KG1 (cell line): ENCODE results near the gene PDE4D.

ENCODE experiments used
- DNase-seq: peaks from one replicate; lab custom pipeline; 2025; lab: John Stamatoyannopoulos, UW

Gene PDE4D

DNA sequence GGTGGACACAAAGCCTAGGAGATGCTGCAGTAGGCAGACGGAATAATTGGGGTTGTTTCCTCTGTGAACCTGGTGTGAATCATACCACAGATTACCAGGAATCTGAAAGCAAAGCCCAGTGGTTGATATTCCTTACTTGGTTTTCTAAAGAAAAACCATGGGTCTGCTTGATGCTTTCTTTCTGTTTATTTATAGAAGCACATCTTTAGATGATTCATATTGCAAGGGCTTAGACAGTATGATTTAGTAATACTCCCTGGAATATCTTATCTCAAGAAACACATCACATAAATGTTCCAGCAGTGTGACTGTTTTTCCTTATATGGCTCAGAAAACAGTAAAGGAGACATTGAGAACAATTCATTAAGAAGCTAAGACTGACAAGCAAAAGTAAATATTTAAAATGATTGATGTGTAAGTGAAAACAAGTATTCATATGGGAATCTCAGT is 687.4 kb downstream of the PDE4D start:
- no peak for DNase-seq

GRCh38 chr5:59204114-59204897 is 689.2 kb downstream of the PDE4D start:
- DNase-seq = no peak

GRCh38 chr5:59199868-59200267 is 693.7 kb downstream of the PDE4D start:
- no peak for DNase-seq

DNA sequence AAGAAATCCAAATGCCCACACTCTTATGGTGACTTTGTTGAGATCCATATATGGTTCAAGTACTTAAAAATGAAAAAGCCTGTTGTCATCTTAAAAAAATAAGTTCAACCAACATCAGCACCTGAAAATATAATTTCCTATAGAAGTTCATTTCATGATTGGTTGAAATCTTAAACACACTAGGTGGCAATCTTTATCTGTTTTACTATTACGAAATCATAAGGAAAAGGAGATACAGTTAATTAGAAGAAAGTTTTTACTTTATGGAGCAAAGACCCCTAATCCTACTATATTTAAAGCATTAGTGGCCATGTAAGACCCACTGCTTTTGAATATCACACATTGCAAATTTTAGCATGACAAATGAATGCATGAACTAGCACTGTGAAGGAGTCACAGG is 694.7 kb downstream of the PDE4D start:
- no peak for DNase-seq

DNA sequence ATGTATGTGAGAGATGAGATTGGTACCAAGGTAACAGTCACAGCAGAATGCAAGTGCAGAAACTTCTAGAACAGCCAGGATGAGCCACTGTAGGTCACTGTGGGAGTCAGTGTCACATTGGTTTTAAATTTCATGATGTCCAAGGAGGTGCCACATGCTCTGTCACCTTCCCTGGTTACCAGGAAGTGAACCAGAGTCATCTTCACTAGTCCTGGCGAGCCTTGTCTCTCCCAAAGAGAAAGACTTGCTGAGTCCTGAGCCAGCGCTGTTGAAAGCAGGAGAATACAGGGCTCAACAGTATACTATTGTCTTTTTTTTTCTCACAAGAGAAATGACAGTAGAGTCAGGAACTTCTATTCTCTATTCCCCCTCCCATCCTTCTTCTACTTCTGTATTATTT is 695.2 kb downstream of the PDE4D start:
- DNase-seq = no peak

- no peak for DNase-seq
Measured at GRCh38 chr5:59197911-59198310, 695.6 kb downstream of the PDE4D start.

DNA sequence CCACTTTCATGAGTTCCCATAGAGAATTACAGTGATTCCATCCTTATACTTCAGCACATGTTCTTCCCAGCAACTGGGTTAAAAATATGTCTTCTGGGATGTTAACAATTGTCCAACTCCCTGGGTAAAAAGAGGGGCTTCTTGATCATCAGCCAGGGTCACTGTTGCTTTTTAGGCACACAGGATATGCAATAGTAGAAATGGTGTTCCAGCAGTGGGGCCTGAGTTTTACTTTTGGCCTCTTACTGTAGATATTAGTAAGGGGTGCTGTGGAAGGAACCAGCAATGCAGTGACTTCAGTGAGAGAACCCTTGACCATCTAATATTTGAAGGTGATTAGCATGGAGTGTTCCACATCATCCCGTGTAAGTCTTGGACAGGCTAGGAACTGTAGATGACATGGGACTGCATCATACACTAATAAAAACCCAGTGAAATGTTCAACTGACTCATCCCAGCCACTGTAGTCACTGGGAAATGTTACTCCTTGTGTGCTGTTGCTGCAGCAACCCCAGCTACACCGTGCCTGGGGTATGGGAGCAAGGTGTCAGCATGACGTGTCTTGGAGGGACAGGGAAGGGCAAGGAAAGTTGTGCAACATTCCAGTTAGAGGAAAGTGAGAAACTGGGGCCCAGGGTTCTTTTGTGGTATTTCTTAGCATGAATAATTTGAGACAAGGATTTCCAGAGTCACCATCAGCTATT is 699.8 kb downstream of the PDE4D start:
- no peak for DNase-seq

- DNase-seq = no peak
Measured at GRCh38 chr5:59190746-59191145, 702.8 kb downstream of the PDE4D start.

DNA sequence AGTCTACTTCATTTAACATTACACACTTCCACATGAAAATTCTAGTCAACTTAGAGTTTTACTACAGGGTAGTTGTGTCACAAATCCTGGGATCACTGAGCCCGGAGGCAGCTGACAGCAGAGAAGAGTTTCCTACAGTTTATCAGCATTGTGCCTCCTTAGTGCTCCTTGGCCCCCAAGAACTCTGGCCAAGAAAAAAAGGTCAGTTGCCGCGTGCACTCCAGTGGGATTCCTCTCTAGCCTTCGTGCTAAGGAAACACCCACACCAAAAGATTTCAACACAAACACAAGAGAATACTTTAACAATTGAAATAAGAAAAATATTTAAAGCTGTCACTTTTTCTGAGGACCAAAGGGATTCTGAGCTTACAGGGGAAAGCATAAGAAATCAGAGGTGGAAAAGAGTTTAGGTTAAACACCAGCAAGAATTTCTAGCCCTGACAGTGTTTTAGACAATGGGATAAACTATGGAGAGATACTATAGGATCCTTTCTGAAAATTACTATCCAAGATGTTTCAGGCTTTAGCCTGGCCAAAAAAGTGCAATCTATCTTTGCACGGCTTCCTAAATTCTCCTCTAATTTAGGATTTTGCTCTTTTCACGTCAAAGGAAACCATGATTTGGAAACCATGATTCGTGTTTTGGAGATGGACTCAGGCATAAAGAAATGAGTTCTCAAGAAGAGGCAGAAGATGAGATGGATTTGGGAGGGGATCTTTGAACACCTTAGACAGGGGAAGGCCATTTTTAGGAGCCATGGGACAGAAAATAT is 703.9 kb downstream of the PDE4D start:
- DNase-seq = no peak

- DNase-seq = peak; percentile 88
Measured at GRCh38 chr5:59188419-59189225, 704.9 kb downstream of the PDE4D start.

GRCh38 chr5:59187857-59188256 is 705.7 kb downstream of the PDE4D start:
- no peak for DNase-seq

- DNase-seq = no peak
Measured at GRCh38 chr5:59186623-59187022, 706.9 kb downstream of the PDE4D start.

- no peak for DNase-seq
Measured at GRCh38 chr5:59185757-59186385, 707.7 kb downstream of the PDE4D start.

DNA sequence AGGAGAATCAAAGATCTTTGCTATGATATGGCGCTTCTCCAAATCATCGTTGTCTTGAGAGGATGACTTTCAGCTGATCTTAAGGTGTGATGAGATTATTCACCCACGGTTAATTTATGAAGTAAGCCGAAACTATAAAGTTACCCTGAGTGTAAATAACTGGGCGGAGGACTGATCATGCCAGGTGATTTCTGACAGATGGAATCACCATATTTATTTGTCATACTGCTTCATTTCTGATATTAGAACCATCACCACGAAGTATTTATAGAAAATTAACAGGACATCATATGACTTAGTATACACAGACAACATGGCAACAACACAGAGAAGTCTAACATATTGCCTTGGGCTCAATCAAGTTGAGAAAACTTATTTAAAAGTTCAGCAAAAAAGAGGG is 708.8 kb downstream of the PDE4D start:
- no peak for DNase-seq

DNA sequence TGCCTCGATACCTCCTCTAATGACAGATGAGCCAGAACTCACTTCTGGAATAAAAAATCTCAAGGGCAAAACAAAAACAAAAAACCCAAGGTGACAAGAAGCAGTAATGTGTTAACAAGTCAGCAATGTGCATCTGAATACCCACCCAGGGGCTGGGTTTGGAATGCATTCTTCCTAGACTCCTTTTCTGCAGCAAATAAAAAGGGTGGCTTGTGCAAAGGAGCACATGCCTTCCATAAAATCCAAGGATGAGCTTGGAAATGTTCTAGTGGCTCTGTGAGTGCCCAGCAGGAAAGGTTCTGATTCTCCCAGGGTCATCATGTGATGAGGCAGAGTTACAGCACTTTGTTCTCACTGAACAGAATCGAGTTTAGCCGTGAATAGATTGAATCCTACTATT is 710.8 kb downstream of the PDE4D start:
- DNase-seq = no peak

GRCh38 chr5:59180515-59180914 is 713.0 kb downstream of the PDE4D start:
- no peak for DNase-seq

DNA sequence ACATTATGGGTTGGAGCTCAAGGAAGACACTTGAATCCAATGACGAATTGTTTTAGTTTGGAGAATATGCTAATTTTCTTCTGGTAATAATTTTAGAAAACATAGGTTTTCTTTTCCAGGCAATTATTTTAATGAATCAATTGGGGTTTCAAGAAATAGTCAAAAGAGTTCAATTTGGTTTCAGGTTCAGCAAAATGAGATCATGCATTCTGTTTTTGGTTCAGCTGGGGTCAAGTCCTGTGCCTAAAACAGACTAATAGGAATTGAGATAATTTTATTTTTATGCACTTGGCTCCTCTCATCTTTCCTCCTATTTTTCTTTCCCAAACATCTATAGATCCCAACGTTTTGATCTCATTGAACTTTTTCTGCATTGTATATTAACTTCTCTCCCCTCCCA is 713.8 kb downstream of the PDE4D start:
- no peak for DNase-seq

DNA sequence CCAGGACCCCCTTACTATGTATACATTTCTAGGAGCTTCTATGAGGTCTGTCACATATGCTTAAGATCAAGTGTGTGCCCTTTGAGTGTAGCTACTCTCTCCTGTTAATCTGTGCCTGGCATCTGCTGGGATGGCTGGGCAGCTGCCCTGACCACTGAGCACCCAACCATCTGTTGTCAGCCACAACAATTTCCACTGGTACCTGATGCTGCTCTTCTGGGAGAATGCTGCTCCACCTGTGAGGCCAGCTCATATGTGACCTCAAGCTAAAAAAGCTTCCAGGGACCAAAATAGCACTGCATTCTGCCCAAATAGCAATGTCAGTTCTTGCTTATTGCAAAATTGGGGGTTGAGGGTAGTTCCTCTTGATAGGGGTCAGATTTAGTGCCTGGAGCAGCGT is 715.0 kb downstream of the PDE4D start:
- DNase-seq = no peak

DNA sequence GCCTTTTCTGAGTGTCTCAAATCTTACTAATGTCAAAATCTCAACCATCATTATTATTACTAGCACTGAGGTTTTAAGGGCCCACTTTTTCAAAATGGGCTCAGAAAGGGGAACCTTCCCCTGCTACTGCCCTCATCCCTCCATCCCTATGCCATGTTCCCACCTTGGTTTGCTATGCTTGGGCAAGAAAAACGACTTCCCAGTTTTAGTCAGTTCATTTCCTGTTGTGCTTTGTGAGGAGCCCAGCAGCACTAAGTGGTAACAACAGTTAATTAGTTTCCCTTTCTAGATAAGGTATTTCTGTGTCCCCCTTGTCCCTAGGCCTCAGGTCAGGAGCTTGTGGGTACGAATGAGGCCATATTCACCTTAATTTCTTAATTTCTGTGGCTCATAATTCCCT is 715.5 kb downstream of the PDE4D start:
- DNase-seq = no peak

GRCh38 chr5:59177644-59178043 is 715.9 kb downstream of the PDE4D start:
- no peak for DNase-seq

DNA sequence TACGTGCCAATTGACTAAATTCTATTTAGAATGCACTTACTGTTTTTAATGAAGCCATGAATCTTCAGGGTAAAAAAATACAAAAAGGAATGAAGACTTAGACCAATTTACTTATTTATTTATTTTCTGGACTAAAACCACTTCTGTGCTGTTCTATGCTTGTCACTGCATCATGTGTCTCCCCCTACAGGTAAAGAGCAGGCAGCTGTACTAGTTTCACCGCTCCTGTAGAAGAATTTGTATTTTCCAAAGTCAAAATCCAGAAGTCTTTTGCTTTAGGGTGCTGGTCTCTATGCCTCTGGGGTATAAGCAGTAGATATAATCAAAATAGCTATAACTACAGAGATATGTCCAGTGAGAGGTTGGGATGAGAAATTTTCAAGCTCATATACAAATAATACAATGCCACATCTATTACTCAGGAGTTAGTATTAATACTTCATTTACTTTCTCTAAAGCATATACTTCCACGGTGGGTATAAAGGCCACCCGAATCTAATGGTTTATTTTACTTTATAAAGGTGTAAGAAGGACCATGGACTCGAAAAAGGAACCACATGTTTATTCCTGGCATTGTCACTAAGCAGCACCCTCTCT is 719.2 kb downstream of the PDE4D start:
- no peak for DNase-seq
